HepG2 (cell line): ENCODE measurements around the gene MT1M. TPM values are rescaled to one million over a fixed set of nuclear protein-coding genes. Genes with fewer than 3 reads are reported as not detected.

Experiments used
- ATAC-seq: fragments of 200-7000 bp; cut with Tn5 transposase; 3 replicates; pipeline ENCODE4 v1.9.1; 2020; ENCODE audit warnings: mild to moderate bottlenecking, moderate library complexity
- BruUV-seq: library from RNA; stranded (reverse); fragments of 400-500 nt; replicated peaks from 2 replicates; lab custom pipeline; 2021; lab: Mats Ljungman, UMichigan
- CTCF ChIA-PET: fragments of 300-600 bp; formaldehyde crosslinking; extraction: SDS; loops from one replicate; lab custom pipeline; 2021; ENCODE audit warnings: low total read pairs, inconsistent platforms, low intra/inter-chr PET ratio; lab: Yijun Ruan, JAX
- POLR2A ChIA-PET: fragments of 350-600 bp; sonication (Branson Sonifier 250); formaldehyde crosslinking; loops from one replicate; lab custom pipeline; 2020; ENCODE audit warnings: antibody characterized with exemption, inconsistent platforms; lab: Yijun Ruan, JAX
- DNase-seq: peaks from one replicate; pipeline ENCODE4 v3.0.0-alpha.2; 2015; ENCODE audit warnings: low spot score
- FAIRE-seq: peaks from 3 replicates; lab custom pipeline; 2011; peaks lifted over from hg19 to GRCh38; lab: Jason Lieb, UNC
- H2AFZ ChIP-seq: one replicate; pipeline ENCODE4 v1.6.1; 2011; ENCODE audit warnings: low read length, inconsistent platforms
- H3K27ac ChIP-seq: fragments of 300-600 bp; 3 replicates; pipeline ENCODE4 v1.8.0; 2011; ENCODE audit warnings: mixed run types, mild to moderate bottlenecking, mixed read lengths, low read length, inconsistent platforms; ENCODE audit not compliant: insufficient read depth; ENCODE audit errors: extremely low read length
- H3K27me3 ChIP-seq, 2 experiments: fragments of 200-600 bp in 1 of 2; 2 replicates in 1 of 2; 3 replicates in 1 of 2; pipeline versions ENCODE4 v1.6.0 to v1.8.0; 2011; ENCODE audit warnings: low read length in 2 of 2, mild to moderate bottlenecking in 2 of 2, moderate library complexity in 2 of 2, inconsistent platforms in 1 of 2; ENCODE audit not compliant: insufficient read depth in 2 of 2, control insufficient read depth in 1 of 2
- H3K36me3 ChIP-seq, 2 experiments: fragments of 200-600 bp in 1 of 2; replicated peaks in 1 of 2; 2 replicates in 1 of 2; 3 replicates in 1 of 2; pipeline versions ENCODE4 v1.5.1 to v1.8.0; 2011; ENCODE audit warnings: low read length in 2 of 2, inconsistent platforms in 1 of 2; ENCODE audit not compliant: insufficient read depth in 2 of 2, control insufficient read depth in 1 of 2
- H3K4me1 ChIP-seq: 2 replicates; pipeline ENCODE4 v1.5.1; 2012; ENCODE audit warnings: low read length, inconsistent platforms; ENCODE audit not compliant: insufficient read depth
- H3K4me2 ChIP-seq: 2 replicates; pipeline ENCODE4 v1.6.0; 2011; ENCODE audit warnings: low read depth, low read length, inconsistent platforms
- H3K4me3 ChIP-seq, 3 experiments: fragments of 200-600 bp in 1 of 3; sonication (generic), shearing (Covaris generic) in 1 of 3; replicated peaks in 1 of 3; 2 replicates each; pipeline ENCODE4 v1.5.1; 2011 to 2016; ENCODE audit warnings: low read length in 3 of 3, inconsistent platforms in 2 of 3, low read depth in 2 of 3, mild to moderate bottlenecking in 2 of 3, control low read depth in 1 of 3, mixed read lengths in 1 of 3; ENCODE audit not compliant: insufficient read depth in 1 of 3
- H3K79me2 ChIP-seq: one replicate; pipeline ENCODE4 v1.6.1; 2011; ENCODE audit warnings: low read length, inconsistent platforms; ENCODE audit not compliant: insufficient read depth
- H3K9ac ChIP-seq: 2 replicates; pipeline ENCODE4 v1.6.0; 2011; ENCODE audit warnings: mild to moderate bottlenecking, low read depth, low read length, inconsistent platforms; ENCODE audit not compliant: insufficient read depth
- H3K9me3 ChIP-seq: 2 replicates; pipeline ENCODE4 v1.5.1; 2012; ENCODE audit warnings: mild to moderate bottlenecking, low read length
- H4K20me1 ChIP-seq: 2 replicates; pipeline ENCODE4 v1.6.0; 2011; ENCODE audit warnings: inconsistent platforms, mild to moderate bottlenecking, low read length, moderate library complexity; ENCODE audit not compliant: insufficient read depth
- LBX2 ChIP-seq: sonication (generic); formaldehyde crosslinking; IDR thresholded peaks from 2 replicates; pipeline ENCODE4 v1.5.0; 2020; ENCODE audit warnings: missing genetic modification reagents, mild to moderate bottlenecking, borderline replicate concordance
- MXD3 ChIP-seq: IDR thresholded peaks from 2 replicates; pipeline ENCODE4 v1.6.1; 2016; ENCODE audit warnings: mild to moderate bottlenecking, missing biosample characterization, missing genetic modification reagents
- NBN ChIP-seq: fragments of 450-650 bp; conservative IDR thresholded peaks from 2 replicates; pipeline ENCODE4 v1.6.1; 2017
- NONO ChIP-seq, 2 experiments: fragments of 450-650 bp in 1 of 2; sonication (generic) in 1 of 2; formaldehyde crosslinking in 1 of 2; IDR thresholded peaks in 1 of 2; conservative IDR thresholded peaks in 1 of 2; 2 replicates each; pipeline versions ENCODE4 v1.6.1 to v1.8.0; 2017 to 2022; ENCODE audit warnings: mild to moderate bottlenecking in 1 of 2, missing genetic modification reagents in 1 of 2, moderate library complexity in 1 of 2
- SOX6 ChIP-seq, 2 experiments: fragments of 450-650 bp in 1 of 2; sonication (generic) in 1 of 2; formaldehyde crosslinking in 1 of 2; IDR thresholded peaks; 2 replicates each; pipeline versions ENCODE4 v1.4.0 to v1.6.1; 2017 to 2020; ENCODE audit warnings: antibody characterized with exemption in 1 of 2, mild to moderate bottlenecking in 1 of 2, missing genetic modification reagents in 1 of 2
- THAP9 ChIP-seq: sonication (generic); formaldehyde crosslinking; IDR thresholded peaks from 2 replicates; pipeline ENCODE4; 2020; ENCODE audit warnings: missing genetic modification reagents, mild to moderate bottlenecking, borderline replicate concordance
- ZMYM3 ChIP-seq: sonication (generic); formaldehyde crosslinking; IDR thresholded peaks from 2 replicates; pipeline ENCODE4 v1.5.1; 2020; ENCODE audit warnings: mild to moderate bottlenecking, missing genetic modification reagents
- ZNF232 ChIP-seq: sonication (generic); formaldehyde crosslinking; IDR thresholded peaks from 2 replicates; pipeline ENCODE4 v1.4.0; 2020; ENCODE audit warnings: missing genetic modification reagents, borderline replicate concordance
- ZNF30 ChIP-seq: sonication (generic); formaldehyde crosslinking; IDR thresholded peaks from 2 replicates; pipeline ENCODE4 v1.5.0; 2020; ENCODE audit warnings: mild to moderate bottlenecking, missing genetic modification reagents
- ZNF343 ChIP-seq: sonication (generic); formaldehyde crosslinking; IDR thresholded peaks from 2 replicates; pipeline ENCODE4 v1.4.0; 2020; ENCODE audit warnings: mild to moderate bottlenecking, missing genetic modification reagents
- ZNF564 ChIP-seq: sonication (generic); formaldehyde crosslinking; IDR thresholded peaks from 2 replicates; pipeline ENCODE4 v1.8.1; 2023; ENCODE audit warnings: mild to moderate bottlenecking, missing genetic modification reagents
- ZNF720 ChIP-seq: sonication (generic); formaldehyde crosslinking; IDR thresholded peaks from 2 replicates; pipeline ENCODE4 v1.4.0; 2020; ENCODE audit warnings: missing genetic modification reagents
- ZNF724P ChIP-seq: sonication (generic); formaldehyde crosslinking; IDR thresholded peaks from 2 replicates; pipeline ENCODE4 v1.8.0; 2022; ENCODE audit warnings: missing genetic modification reagents, borderline replicate concordance
- ZSCAN20 ChIP-seq: sonication (generic); formaldehyde crosslinking; IDR thresholded peaks from 2 replicates; pipeline ENCODE4 v1.4.0; 2020; ENCODE audit warnings: missing genetic modification reagents, mild to moderate bottlenecking, borderline replicate concordance
- ZSCAN30 ChIP-seq: sonication (generic); formaldehyde crosslinking; IDR thresholded peaks from 2 replicates; pipeline ENCODE4 v1.5.0; 2020; ENCODE audit warnings: mild to moderate bottlenecking, missing genetic modification reagents
- WGBS: methylation state at CpG from one replicate; pipeline ENCODE4 v1.1.6; 2017; ENCODE audit warnings: low lambda C conversion rate; 5-methylcytosine and 5-hydroxymethylcytosine counted together
- in situ Hi-C: cut with HindIII; loops from 2 replicates; pipeline ENCODE4 v1.10.0; 2017; ENCODE audit warnings: low pct_unique_long_range_greater_than_20kb; ENCODE audit not compliant: extremely low pct_ligation_motif_present
- intact Hi-C: fragments of 100-400 bp; cut with micrococcal nuclease; formaldehyde crosslinking; loops from one replicate; pipeline ENCODE4 v1.10.0; 2022; ENCODE audit not compliant: unreplicated experiment
- polyA plus RNA-seq, 8 experiments: library from polyadenylated mRNA; depleted of rRNA in 3 of 8; stranded (reverse) in 7 of 8; unstranded in 1 of 8; fragments of >200 nt; fragmentation: Illumina TruSeq in 4 of 8; extraction: Trizol in 4 of 8; gene quantifications; 2 replicates each; pipeline versions ENCODE4 v1.2.1 to v1.2.3, GENCODE V29; 2011 to 2016; ENCODE audit warnings: low read depth in 4 of 8, missing spikeins in 1 of 8, mixed read lengths in 1 of 8; ENCODE audit not compliant: insufficient read depth in 1 of 8
- total RNA-seq, 5 experiments: library from RNA; depleted of rRNA; stranded (reverse); fragments of >200 nt; fragmentation: Illumina TruSeq; extraction: Trizol; gene quantifications; 2 replicates each; pipeline ENCODE4 v1.2.3, GENCODE V29; 2016; ENCODE audit warnings: low read depth in 1 of 5
- TF ChIP-seq, protein P1 (sequence below): sonication (generic); formaldehyde crosslinking; IDR thresholded peaks from 2 replicates; pipeline ENCODE4 v1.4.0; 2020; ENCODE audit warnings: mild to moderate bottlenecking, missing genetic modification reagents

Gene MT1M
- total and polyA plus RNA-seq, 2 of the 13 experiments (the other 11 are each of a cell fraction or from before 2014, with no cell fraction given), result 4.6 TPM; not detected in 1

GRCh38 chr16:56591377-56592060, 40.9 kb upstream of the MT1M start:
- Histone ChIP-seq H3K79me2 (no peaks in the 10 kb centered on the region), H3K4me1 (peaks cover 8% of the 10 kb centered on the region), H3K4me3 (no peak overlapping the region), H3K36me3 (no peaks in the 10 kb centered on the region), H3K27me3 (peaks cover 5 to 31% of the 10 kb centered on the region in 2 experiments; a peak in 2 of 5 replicates), H4K20me1 (no peaks in the 10 kb centered on the region), H3K4me2 (no peak overlapping the region; the same call in 1 of the 2 replicates), H3K9ac (no peak overlapping the region), H2AFZ (no peak overlapping the region), H3K27ac (no peak overlapping the region), H3K9me3 (no peaks in the 10 kb centered on the region)
- DNase-seq, result no peak
- in situ Hi-C loops (no loop called here), intact Hi-C loops (no loop called here)
- WGBS, result 34% methylated on average over 4 of the region's 4 CpGs
- ATAC-seq, result no peak
- TF ChIP-seq ZNF232 (CRISPR knock-in tag) (no peak), ZNF724P (no peak), ZNF30 (CRISPR knock-in tag) (no peak), SOX6 (IDR thresholded peaks at IDR 0.05) (no peak), SOX6 (CRISPR knock-in tag; IDR thresholded peaks at IDR 0.05) (no peak), THAP9 (CRISPR knock-in tag) (no peak), LBX2 (CRISPR knock-in tag) (no peak), ZMYM3 (CRISPR knock-in tag) (no peak), MXD3 (CRISPR knock-in tag) (no peak), NBN (no peak), ZNF564 (CRISPR knock-in tag) (no peak), ZNF720 (no peak), ZSCAN20 (no peak), ZNF343 (CRISPR knock-in tag) (no peak), NONO (IDR thresholded peaks at IDR 0.05) (no peak), NONO (CRISPR knock-in tag; conservative IDR thresholded peaks at IDR 0.05) (no peak), ZSCAN30 (CRISPR knock-in tag) (no peak)
- TF ChIP-seq, protein P1, sequence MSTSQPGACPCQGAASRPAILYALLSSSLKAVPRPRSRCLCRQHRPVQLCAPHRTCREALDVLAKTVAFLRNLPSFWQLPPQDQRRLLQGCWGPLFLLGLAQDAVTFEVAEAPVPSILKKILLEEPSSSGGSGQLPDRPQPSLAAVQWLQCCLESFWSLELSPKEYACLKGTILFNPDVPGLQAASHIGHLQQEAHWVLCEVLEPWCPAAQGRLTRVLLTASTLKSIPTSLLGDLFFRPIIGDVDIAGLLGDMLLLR (CRISPR knock-in tag), result no peak
- no peak for FAIRE-seq
- ChIA-PET CTCF (no interaction called here), POLR2A (no interaction called here)
- no TSS peak for BruUV-seq
